Esophagus muscularis mucosa (tissue), 4 donors: ENCODE measurements around the gene IKZF2. TPM values are rescaled to one million over a fixed set of nuclear protein-coding genes. Genes with fewer than 3 reads are reported as not detected.

Experiments used
- DNase-seq: peaks from one replicate; pipeline ENCODE4 v3.0.0-alpha.2; 2017; ENCODE audit errors: extremely low spot score
- H3K27ac ChIP-seq, 4 donors: fragments of 200-600 bp; sonication (generic); replicated peaks in 1 of 4; 1 replicate in 3 of 4; 2 replicates in 1 of 4; pipeline ENCODE4 v1.5.1; 2016 to 2019; ENCODE audit warnings: mild to moderate bottlenecking in 1 of 4
- H3K27me3 ChIP-seq, 4 donors: fragments of 200-600 bp; sonication (generic); one replicate each; pipeline versions ENCODE4 v1.5.1 to v1.6.0; 2016 to 2019
- H3K36me3 ChIP-seq, 4 donors: fragments of 200-600 bp; sonication (generic); one replicate each; pipeline ENCODE4 v1.5.1; 2016 to 2019
- H3K4me1 ChIP-seq, 4 donors: fragments of 200-600 bp; sonication (generic); one replicate each; pipeline ENCODE4 v1.5.1; 2016 to 2019
- H3K4me3 ChIP-seq, 4 donors: fragments of 200-600 bp; sonication (generic); 1 replicate in 2 of 4; 2 replicates in 2 of 4; pipeline ENCODE4 v1.5.1; 2016 to 2019; ENCODE audit warnings: mild to moderate bottlenecking in 4 of 4, moderate library complexity in 1 of 4
- H3K9me3 ChIP-seq, 4 donors: fragments of 200-600 bp; sonication (generic); 1 replicate in 3 of 4; 2 replicates in 1 of 4; pipeline ENCODE4 v1.5.1; 2016 to 2019
- EP300 ChIP-seq: sonication (generic); formaldehyde crosslinking; IDR thresholded peaks from one replicate; pipeline ENCODE4 v1.6.1; 2017; ENCODE audit warnings: antibody characterized with exemption
- POLR2A ChIP-seq: fragments of 450-650 bp; IDR thresholded peaks from one replicate; pipeline ENCODE4 v1.6.1; 2017; ENCODE audit warnings: antibody characterized with exemption, moderate library complexity, mild to moderate bottlenecking, low read depth
- POLR2AphosphoS5 ChIP-seq, 2 donors: sonication (generic); formaldehyde crosslinking; IDR thresholded peaks; one replicate each; pipeline ENCODE4 v1.6.1; 2017; ENCODE audit warnings: antibody characterized with exemption in 2 of 2
- WGBS: methylation state at CpG from one replicate; pipeline ENCODE4 v1.1.5; 2018; 5-methylcytosine and 5-hydroxymethylcytosine counted together
- intact Hi-C: fragments of 100-400 bp; cut with DNase I; formaldehyde crosslinking; loops from one replicate; pipeline ENCODE4 v1.15.1; 2023
- total RNA-seq, 4 donors: library from RNA; depleted of rRNA; stranded (reverse); fragments of >200 nt; gene quantifications; one replicate each; pipeline versions ENCODE4 v1.1.0 to v1.2.1, GENCODE V29; 2016
- TF ChIP-seq, protein P1 (sequence below), 3 experiments: fragments of 200-600 bp in 2 of 3; fragments of 450-650 bp in 1 of 3; sonication (generic) in 2 of 3; IDR thresholded peaks; one replicate each; pipeline ENCODE4 v1.5.1; 2017 to 2019; ENCODE audit warnings: antibody characterized with exemption in 3 of 3, mild to moderate bottlenecking in 2 of 3, moderate library complexity in 1 of 3

The IKZF2 gene
- total RNA-seq, 4 donors from 2014 or later: 6.5 to 11.2 (median 8.8) TPM

- no peak for TF ChIP-seq POLR2AphosphoS5 (IDR thresholded peaks at IDR 0.05)
- no peak for TF ChIP-seq EP300
- TF ChIP-seq, protein P1, sequence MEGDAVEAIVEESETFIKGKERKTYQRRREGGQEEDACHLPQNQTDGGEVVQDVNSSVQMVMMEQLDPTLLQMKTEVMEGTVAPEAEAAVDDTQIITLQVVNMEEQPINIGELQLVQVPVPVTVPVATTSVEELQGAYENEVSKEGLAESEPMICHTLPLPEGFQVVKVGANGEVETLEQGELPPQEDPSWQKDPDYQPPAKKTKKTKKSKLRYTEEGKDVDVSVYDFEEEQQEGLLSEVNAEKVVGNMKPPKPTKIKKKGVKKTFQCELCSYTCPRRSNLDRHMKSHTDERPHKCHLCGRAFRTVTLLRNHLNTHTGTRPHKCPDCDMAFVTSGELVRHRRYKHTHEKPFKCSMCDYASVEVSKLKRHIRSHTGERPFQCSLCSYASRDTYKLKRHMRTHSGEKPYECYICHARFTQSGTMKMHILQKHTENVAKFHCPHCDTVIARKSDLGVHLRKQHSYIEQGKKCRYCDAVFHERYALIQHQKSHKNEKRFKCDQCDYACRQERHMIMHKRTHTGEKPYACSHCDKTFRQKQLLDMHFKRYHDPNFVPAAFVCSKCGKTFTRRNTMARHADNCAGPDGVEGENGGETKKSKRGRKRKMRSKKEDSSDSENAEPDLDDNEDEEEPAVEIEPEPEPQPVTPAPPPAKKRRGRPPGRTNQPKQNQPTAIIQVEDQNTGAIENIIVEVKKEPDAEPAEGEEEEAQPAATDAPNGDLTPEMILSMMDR (IDR thresholded peaks at IDR 0.05): no peak
- no peak for TF ChIP-seq POLR2A
- intact Hi-C loops: no loop called here
- DNase-seq: no peak
- H3K4me3 ChIP-seq: no peak overlapping the region
- H3K27me3 ChIP-seq: no peaks in the 10 kb centered on the region
- no peaks in the 10 kb centered on the region for H3K36me3 ChIP-seq
- H3K4me1 ChIP-seq: peaks cover 0 to 8% (median 0%) of the 10 kb centered on the region in 4 donors
- no peak overlapping the region for H3K27ac ChIP-seq
- no peaks in the 10 kb centered on the region for H3K9me3 ChIP-seq
Observed at GRCh38 chr2:212994976-212995375, 156.4 kb downstream of the IKZF2 start.

DNA sequence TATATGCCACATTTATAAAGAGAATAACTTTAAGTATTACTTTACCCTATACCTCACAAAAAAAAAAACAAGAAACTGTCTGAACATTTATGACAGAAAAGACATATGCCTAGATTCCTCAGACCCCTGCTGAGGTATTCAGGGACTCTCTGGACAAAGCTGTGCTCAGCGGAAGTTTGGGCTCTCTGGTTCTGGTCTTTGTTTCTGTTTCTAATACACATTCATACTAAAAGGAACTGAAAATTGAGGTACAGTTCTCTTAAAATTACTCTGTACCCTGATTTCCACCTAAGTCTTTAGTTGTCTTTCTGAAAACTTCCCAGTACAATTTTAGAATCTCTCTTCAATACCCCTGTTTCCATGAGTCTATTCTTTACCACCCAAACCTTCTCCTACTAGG lies 160.3 kb downstream of the IKZF2 start:
- no peaks in the 10 kb centered on the region for H3K4me1 ChIP-seq
- no peak overlapping the region for H3K4me3 ChIP-seq
- no peak for TF ChIP-seq EP300
- 100% methylated on average over 1 of the region's 1 CpG for WGBS
- intact Hi-C loops: no loop called here
- no peaks in the 10 kb centered on the region for H3K9me3 ChIP-seq
- no peaks in the 10 kb centered on the region for H3K36me3 ChIP-seq
- DNase-seq: no peak
- no peak overlapping the region for H3K27ac ChIP-seq
- H3K27me3 ChIP-seq: no peaks in the 10 kb centered on the region

GRCh38 chr2:212990697-212991096 lies 160.7 kb downstream of the IKZF2 start:
- Histone ChIP-seq H3K36me3 (no peaks in the 10 kb centered on the region), H3K4me3 (no peak overlapping the region), H3K9me3 (no peaks in the 10 kb centered on the region), H3K27ac (no peak overlapping the region), H3K27me3 (no peaks in the 10 kb centered on the region), H3K4me1 (no peaks in the 10 kb centered on the region)
- no peak for TF ChIP-seq POLR2AphosphoS5 (IDR thresholded peaks at IDR 0.05)
- no peak for TF ChIP-seq POLR2A
- TF ChIP-seq, protein P1 (IDR thresholded peaks at IDR 0.05): no peak
- no peak for TF ChIP-seq EP300
- 87% methylated on average over 1 of the region's 1 CpG for WGBS
- no peak for DNase-seq
- intact Hi-C loops: no loop called here

DNA sequence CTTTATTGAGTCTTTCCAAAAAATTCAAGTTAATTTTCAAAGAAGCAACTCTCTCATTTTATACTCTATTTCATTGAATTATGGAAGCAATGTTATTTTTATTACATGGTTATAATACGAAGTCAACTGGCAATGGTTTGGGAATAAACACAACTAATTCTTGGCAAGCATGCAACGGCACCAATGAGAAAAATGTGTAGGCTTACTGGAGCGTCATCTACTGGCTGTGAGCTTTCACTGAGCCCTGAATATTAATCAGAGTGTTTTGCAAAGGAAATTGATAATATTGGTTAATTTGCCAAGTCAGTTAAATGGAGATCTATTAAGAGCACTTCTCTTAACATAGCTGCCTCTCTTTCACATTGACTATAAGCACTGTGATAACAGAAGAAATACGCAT lies 163.9 kb downstream of the IKZF2 start:
- no peaks in the 10 kb centered on the region for H3K27me3 ChIP-seq
- no peak overlapping the region for H3K4me3 ChIP-seq
- no peaks in the 10 kb centered on the region for H3K9me3 ChIP-seq
- H3K4me1 ChIP-seq: no peaks in the 10 kb centered on the region
- WGBS: 81% methylated on average over 4 of the region's 4 CpGs
- H3K27ac ChIP-seq: no peak overlapping the region
- no peaks in the 10 kb centered on the region for H3K36me3 ChIP-seq
- TF ChIP-seq POLR2AphosphoS5 (IDR thresholded peaks at IDR 0.05): no peak
- TF ChIP-seq, protein P1 (IDR thresholded peaks at IDR 0.05): no peak
- no peak for TF ChIP-seq EP300
- no peak for TF ChIP-seq POLR2A
- intact Hi-C loops: no loop called here
- DNase-seq: no peak

DNA sequence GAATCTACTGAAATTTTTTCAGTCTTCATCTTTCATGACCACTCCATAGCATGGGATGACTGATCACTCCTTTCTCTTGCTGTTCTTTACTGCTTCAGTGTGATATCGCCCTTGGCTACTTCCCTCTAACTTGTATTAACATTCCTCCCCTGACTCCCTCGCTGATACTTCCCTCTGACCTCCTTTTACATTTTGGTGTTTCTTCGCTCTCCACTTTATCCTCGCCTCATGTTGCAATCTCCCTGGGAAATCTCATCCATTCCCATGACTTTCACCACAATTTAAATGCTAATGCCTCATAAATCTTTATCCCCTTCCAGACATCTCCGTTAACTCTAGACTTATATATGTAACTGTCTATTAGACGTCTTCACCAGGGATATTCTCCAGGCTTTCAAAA lies 167.3 kb downstream of the IKZF2 start:
- Histone ChIP-seq H3K27ac (no peak overlapping the region), H3K4me1 (no peaks in the 10 kb centered on the region), H3K4me3 (no peak overlapping the region), H3K27me3 (no peaks in the 10 kb centered on the region), H3K36me3 (no peaks in the 10 kb centered on the region), H3K9me3 (no peaks in the 10 kb centered on the region)
- intact Hi-C loops: no loop called here
- 88% methylated on average over 6 of the region's 6 CpGs for WGBS
- TF ChIP-seq EP300: no peak
- TF ChIP-seq, protein P1 (IDR thresholded peaks at IDR 0.05): no peak
- TF ChIP-seq POLR2AphosphoS5 (IDR thresholded peaks at IDR 0.05): no peak
- no peak for TF ChIP-seq POLR2A
- no peak for DNase-seq
